Tibial nerve (tissue), 3 donors: ENCODE results near the gene CRAT.

Source experiments
- EP300 ChIP-seq, 2 donors: sonication (generic); formaldehyde crosslinking; IDR thresholded peaks; one replicate each; pipeline ENCODE4 v1.6.1; 2017; ENCODE audit warnings: antibody characterized with exemption in 2 of 2, mild to moderate bottlenecking in 1 of 2
- POLR2A ChIP-seq, 2 donors: fragments of 450-650 bp; IDR thresholded peaks; one replicate each; pipeline ENCODE4 v1.6.1; 2017; ENCODE audit warnings: antibody characterized with exemption in 2 of 2, mild to moderate bottlenecking in 2 of 2, moderate library complexity in 2 of 2

- TF ChIP-seq EP300 (IDR thresholded peaks at IDR 0.05) = no peak
- no peak for TF ChIP-seq POLR2A (IDR thresholded peaks at IDR 0.05)
Observed at GRCh38 chr9:129059796-129060785, 50.5 kb downstream of the CRAT start.
